Pancreas (tissue), 10 donors: ENCODE results near the gene ZFHX2. TPM values are rescaled to one million over a fixed set of nuclear protein-coding genes. Genes with fewer than 3 reads are reported as not detected.

Source experiments
- ATAC-seq, 4 donors: fragments of 200-7000 bp; cut with Tn5 transposase; one replicate each; pipeline versions ENCODE4 v1.8.0 to v1.9.1; 2020; ENCODE audit warnings: mild to moderate bottlenecking in 4 of 4, moderate library complexity in 4 of 4
- DNase-seq, 6 donors: peaks; one replicate each; pipeline ENCODE4 v3.0.0-alpha.2; 2020
- FAIRE-seq: peaks from 2 replicates; lab custom pipeline; 2012; peaks lifted over from hg19 to GRCh38; lab: Jason Lieb, UNC
- H3K27ac ChIP-seq, 4 donors: fragments of 200-600 bp; sonication (generic); 1 replicate in 3 of 4; 2 replicates in 1 of 4; pipeline versions ENCODE4 v1.5.0 to v1.8.0; 2020
- H3K27me3 ChIP-seq, 4 donors: fragments of 200-600 bp; one replicate each; pipeline ENCODE4 v1.8.0; 2021
- H3K36me3 ChIP-seq, 3 donors: fragments of 200-600 bp; sonication (generic) in 1 of 3; one replicate each; pipeline versions ENCODE4 v1.5.0 to v1.8.0; 2020 to 2021
- H3K4me1 ChIP-seq, 3 donors: fragments of 200-600 bp; one replicate each; pipeline ENCODE4 v1.8.0; 2021
- H3K4me3 ChIP-seq, 4 donors: fragments of 200-600 bp; sonication (generic) in 2 of 4; one replicate each; pipeline versions ENCODE4 v1.5.0 to v1.8.0; 2020 to 2021
- H3K9me3 ChIP-seq, 4 donors: fragments of 200-600 bp; one replicate each; pipeline ENCODE4 v1.8.0; 2021
- WGBS, 2 donors: extraction: QIAGEN DNeasy Blood & Tissue Kit; methylation state at CpG; one replicate each; pipeline ENCODE4 v1.1.7; 2013; 5-methylcytosine and 5-hydroxymethylcytosine counted together
- intact Hi-C, 3 donors: fragments of 100-400 bp; cut with DNase I; formaldehyde crosslinking; loops; one replicate each; pipeline versions ENCODE4 v1.11.1 to v1.14.2; 2022
- polyA plus RNA-seq, 2 donors: library from polyadenylated mRNA; stranded (reverse); fragments of 200-250 nt; gene quantifications; one replicate each; pipeline ENCODE4 v1.2.3, GENCODE V29; 2013
- total RNA-seq, 6 donors: library from RNA; stranded (reverse); fragmentation: NEBNext Ultra II Directional in 4 of 6; extraction: Animal tissue kit (Norgen Biotek cat#: 25700) in 4 of 6; gene quantifications; one replicate each; pipeline versions ENCODE4 v1.2.1 to v1.2.4, GENCODE V29; 2021 to 2023
- TF ChIP-seq, protein P1 (sequence below), 4 donors: fragments of 200-600 bp; sonication (generic) in 3 of 4; IDR thresholded peaks; one replicate each; pipeline versions ENCODE4 v1.5.0 to v1.8.0; 2021; ENCODE audit warnings: antibody characterized with exemption in 4 of 4
- donor health status: healthy with polysubstance abuse.
- donor health status: DM: no; HTN: no; CAD: no; lungs with moderate emphysema.
- donor health status: DM: no; HTN: no; CAD: no.
- donor health status: control.
- donor health status: control.
- donor health status: Bipolar disorder and iron deficiency.
- donor health status: DM: yes; HTN: yes; CAD: no.
- donor health status: DM: no; HTN: no; CAD: no.
- donor health status: DM: no; HTN: no; CAD: no.
- donor health status: DM: yes; HTN: yes; CAD: no.

ZFHX2 gene
- total and polyA plus RNA-seq, 8 donors = 0.63 to 3.8 (median 1.2) TPM

DNA sequence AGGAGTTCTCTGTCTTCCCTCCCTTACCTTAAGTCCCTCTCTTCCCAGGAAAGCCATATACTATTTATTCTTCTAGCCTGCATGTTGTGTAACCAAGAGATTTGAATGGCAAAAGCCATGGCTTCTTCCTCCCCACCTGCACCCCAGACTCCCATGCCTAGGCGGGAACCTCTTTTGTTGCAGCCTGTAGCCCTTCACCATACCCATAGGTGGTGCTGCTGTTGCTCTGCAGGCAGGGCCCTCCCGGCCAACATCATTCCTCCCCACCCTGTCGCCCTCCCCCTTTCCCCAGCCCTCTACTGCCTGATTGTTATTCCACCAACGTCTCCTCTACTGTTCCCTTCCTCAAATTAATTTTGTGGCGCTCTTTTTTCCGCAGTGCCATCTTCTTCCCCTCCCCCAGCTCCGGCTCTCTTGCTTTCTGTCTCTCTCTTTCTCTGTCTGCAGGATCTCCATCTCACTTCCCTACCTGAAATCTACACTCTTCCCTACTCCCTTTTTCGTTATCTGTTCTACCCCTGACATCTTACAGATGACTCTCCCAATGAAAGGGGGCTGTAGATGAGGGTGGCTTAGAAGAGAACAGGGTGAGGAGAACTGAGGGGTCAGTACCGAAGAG lies 68.2 kb downstream of the ZFHX2 start:
- H3K27ac ChIP-seq = no peak overlapping the region
- no peaks in the 10 kb centered on the region for H3K4me1 ChIP-seq
- WGBS, 2 donors = 63 to 69% methylated on average over 9 of the region's 9 CpGs
- H3K9me3 ChIP-seq = no peaks in the 10 kb centered on the region
- intact Hi-C loops = loop anchor here in 1 of 3 donors (5.0 kb wide), 1 partner anchor 79 kb away; no protein-coding TSS in a partner anchor
- FAIRE-seq = no peak
- H3K27me3 ChIP-seq = no peaks in the 10 kb centered on the region
- H3K36me3 ChIP-seq = no peaks in the 10 kb centered on the region
- DNase-seq = no peak
- ATAC-seq = peak in 1 of 4 donors; percentile 32
- TF ChIP-seq, protein P1, sequence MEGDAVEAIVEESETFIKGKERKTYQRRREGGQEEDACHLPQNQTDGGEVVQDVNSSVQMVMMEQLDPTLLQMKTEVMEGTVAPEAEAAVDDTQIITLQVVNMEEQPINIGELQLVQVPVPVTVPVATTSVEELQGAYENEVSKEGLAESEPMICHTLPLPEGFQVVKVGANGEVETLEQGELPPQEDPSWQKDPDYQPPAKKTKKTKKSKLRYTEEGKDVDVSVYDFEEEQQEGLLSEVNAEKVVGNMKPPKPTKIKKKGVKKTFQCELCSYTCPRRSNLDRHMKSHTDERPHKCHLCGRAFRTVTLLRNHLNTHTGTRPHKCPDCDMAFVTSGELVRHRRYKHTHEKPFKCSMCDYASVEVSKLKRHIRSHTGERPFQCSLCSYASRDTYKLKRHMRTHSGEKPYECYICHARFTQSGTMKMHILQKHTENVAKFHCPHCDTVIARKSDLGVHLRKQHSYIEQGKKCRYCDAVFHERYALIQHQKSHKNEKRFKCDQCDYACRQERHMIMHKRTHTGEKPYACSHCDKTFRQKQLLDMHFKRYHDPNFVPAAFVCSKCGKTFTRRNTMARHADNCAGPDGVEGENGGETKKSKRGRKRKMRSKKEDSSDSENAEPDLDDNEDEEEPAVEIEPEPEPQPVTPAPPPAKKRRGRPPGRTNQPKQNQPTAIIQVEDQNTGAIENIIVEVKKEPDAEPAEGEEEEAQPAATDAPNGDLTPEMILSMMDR (IDR thresholded peaks at IDR 0.05) = no peak
- no peak overlapping the region for H3K4me3 ChIP-seq

DNA sequence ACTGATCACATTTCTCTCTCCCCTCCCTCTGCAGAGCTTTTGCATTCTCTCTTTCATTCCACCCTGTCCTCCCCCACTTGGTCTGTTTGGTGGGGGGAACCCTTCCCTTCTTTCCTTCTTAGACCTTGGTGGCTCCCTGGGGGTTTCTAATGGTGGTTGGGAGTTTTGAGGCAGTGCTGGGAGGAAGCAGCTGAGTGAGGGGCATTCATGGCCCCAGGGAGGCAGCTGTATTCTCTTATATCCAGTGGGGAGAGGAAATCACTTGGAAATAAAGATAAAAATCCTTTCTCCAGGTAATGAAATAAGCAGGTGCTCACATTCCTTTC lies 68.8 kb downstream of the ZFHX2 start:
- FAIRE-seq = no peak
- no peak overlapping the region for H3K27ac ChIP-seq
- TF ChIP-seq, protein P1 (IDR thresholded peaks at IDR 0.05) = no peak
- DNase-seq = no peak
- H3K27me3 ChIP-seq = no peaks in the 10 kb centered on the region
- no peaks in the 10 kb centered on the region for H3K4me1 ChIP-seq
- H3K9me3 ChIP-seq = no peaks in the 10 kb centered on the region
- no peak for ATAC-seq
- H3K4me3 ChIP-seq = no peak overlapping the region
- H3K36me3 ChIP-seq = peaks cover 0 to 2% (median 0%) of the 10 kb centered on the region in 3 donors
- intact Hi-C loops = loop anchor here in 1 of 3 donors (5.0 kb wide), 1 partner anchor 80 kb away; no protein-coding TSS in a partner anchor

DNA sequence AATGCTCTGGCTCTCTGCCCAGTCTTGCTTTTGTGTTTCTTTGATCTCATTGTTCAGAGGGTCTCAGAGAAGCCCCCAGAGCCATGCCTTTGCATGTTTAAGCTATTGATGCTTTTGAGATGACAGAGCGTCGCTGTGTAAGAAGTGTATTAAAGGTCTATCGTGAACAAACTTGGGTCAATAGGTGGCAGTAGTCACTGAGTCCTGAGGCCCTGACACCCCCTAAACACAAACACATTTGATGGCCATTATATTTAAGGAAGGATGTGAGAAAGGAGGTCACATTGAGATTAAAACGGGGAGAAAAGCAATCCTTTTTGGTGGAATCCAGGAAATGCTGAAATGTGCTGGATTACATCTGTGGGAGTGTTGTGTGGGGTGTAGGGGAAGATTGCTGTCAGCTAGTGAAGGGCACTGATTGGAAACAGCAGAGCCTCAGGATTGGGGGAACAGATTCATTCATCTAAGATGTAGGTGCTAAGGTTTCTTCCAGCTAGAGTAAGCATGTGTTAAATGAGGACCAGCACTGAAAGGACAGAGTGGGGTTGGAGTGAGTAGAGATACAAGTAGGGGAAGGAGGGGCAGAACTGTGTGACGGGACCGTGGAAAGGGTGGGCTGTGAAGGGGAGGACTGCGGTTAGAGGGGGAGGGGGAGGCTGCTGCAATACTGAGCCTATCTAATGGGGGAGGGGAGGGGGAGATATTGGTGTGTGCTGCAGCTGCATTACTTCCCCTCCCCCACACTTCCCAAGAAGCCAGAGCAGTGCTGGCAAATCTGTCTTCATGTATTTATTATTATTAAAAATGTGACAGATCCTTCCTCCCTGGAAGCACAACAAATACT lies 69.4 kb downstream of the ZFHX2 start:
- FAIRE-seq = no peak
- no peaks in the 10 kb centered on the region for H3K4me1 ChIP-seq
- 73 to 75% methylated on average over 7 of the region's 7 CpGs for WGBS, 2 donors
- no peak for ATAC-seq
- no peak overlapping the region for H3K4me3 ChIP-seq
- H3K27me3 ChIP-seq = no peaks in the 10 kb centered on the region
- TF ChIP-seq, protein P1 (IDR thresholded peaks at IDR 0.05) = no peak
- H3K27ac ChIP-seq = no peak overlapping the region
- intact Hi-C loops = loop anchor here in 1 of 3 donors (5.0 kb wide), 1 partner anchor 80 kb away; no protein-coding TSS in a partner anchor
- H3K9me3 ChIP-seq = no peaks in the 10 kb centered on the region
- DNase-seq = no peak
- peaks cover 0 to 8% (median 4%) of the 10 kb centered on the region in 3 donors for H3K36me3 ChIP-seq

DNA sequence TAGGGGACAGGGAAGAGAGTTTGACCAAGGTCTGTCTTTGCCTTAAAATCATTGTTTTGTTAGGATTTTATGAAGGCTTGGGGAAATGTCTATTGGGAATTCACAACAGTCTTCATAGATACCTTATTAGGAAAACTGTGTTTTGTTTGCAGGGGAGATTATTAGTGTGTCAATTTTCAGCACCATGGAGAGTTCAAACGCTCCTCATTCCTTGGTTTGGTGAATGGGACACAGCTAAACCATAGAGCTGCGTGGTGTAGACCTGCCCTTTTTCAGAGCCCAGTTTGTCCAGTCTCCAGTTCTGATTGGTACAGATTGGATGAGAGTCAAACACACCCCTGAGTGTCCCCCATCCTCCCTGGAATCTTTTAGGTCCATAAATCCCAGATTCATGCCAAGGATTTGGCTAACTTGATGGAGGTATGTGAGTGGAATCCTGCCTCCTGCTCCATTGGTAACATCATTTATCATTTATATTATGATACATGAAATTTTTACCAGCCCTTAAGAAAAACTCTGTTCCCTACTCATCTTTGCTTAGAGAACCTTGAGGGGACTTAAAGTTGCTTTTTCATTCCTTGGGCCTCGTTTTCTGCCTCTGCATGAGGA lies 70.1 kb downstream of the ZFHX2 start:
- WGBS, 2 donors = 66 to 81% methylated on average over 3 of the region's 3 CpGs
- H3K36me3 ChIP-seq = peaks cover 6 to 15% (median 11%) of the 10 kb centered on the region in 3 donors
- ATAC-seq = peak in 1 of 4 donors; percentile 36

More for the DNA sequence above, 70.1 kb downstream of the ZFHX2 start:
- no peak overlapping the region for H3K27ac ChIP-seq
- H3K4me1 ChIP-seq = no peaks in the 10 kb centered on the region
- DNase-seq = no peak
- intact Hi-C loops = loop anchor here in 1 of 3 donors (5.0 kb wide), 1 partner anchor 81 kb away; no protein-coding TSS in a partner anchor
- no peak for FAIRE-seq
- H3K27me3 ChIP-seq = no peaks in the 10 kb centered on the region
- H3K9me3 ChIP-seq = no peaks in the 10 kb centered on the region
- TF ChIP-seq, protein P1 (IDR thresholded peaks at IDR 0.05) = no peak
- H3K4me3 ChIP-seq = no peak overlapping the region
